Measurements from ENCODE around the gene ICA1.
"Not testable (repeated sequence)": the region's sequence is repeated elsewhere in the genome, so short reads cannot be mapped to it uniquely, and the experiment has no call there.

DNA sequence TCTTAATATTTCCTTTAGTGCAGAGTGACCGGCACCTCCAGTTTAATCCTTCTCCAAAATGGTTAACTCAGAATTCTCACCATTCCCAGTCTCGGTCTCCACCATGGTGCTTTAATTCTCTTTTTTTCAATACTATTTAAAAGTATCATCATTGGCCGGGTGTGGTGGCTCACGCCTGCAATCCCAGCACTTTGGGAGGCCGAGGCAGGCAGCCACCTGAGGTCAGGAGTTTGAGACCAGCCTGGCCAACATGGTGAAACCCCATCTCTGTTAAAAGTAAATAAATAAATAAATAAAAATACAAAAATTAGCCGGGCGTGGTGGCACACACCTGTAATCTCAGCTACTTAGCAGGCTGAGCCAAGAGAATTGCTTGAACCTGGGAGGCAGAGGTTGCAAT is 35.1 kb upstream of the ICA1 start:
- not testable (repeated sequence) for TF ChIP-seq CTCF (conservative IDR thresholded peaks at IDR 0.05; ENCODE audit: low read length); EZH2phosphoT487 (IDR thresholded peaks at IDR 0.05; ENCODE audit: borderline replicate concordance)
